WTC11 (cell line): ENCODE data around the gene ZNF747.

ENCODE experiments used
- ATF2 ChIP-seq: sonication (generic); formaldehyde crosslinking; IDR thresholded peaks from 2 replicates; pipeline ENCODE4 v1.8.1; 2022; ENCODE audit warnings: low read depth, missing genetic modification reagents, borderline replicate concordance
- CTCF ChIP-seq: fragments of 200-600 bp; IDR thresholded peaks from 2 replicates; pipeline ENCODE4 v1.8.0; 2022; ENCODE audit warnings: antibody characterized with exemption
- ETV6 ChIP-seq: sonication (generic); formaldehyde crosslinking; IDR thresholded peaks from 2 replicates; pipeline ENCODE4 v1.8.1; 2022; ENCODE audit warnings: mild to moderate bottlenecking, missing genetic modification reagents
- MAX ChIP-seq: sonication (generic); formaldehyde crosslinking; IDR thresholded peaks from 2 replicates; pipeline ENCODE4 v1.8.0; 2022; ENCODE audit warnings: mild to moderate bottlenecking, missing genetic modification reagents
- ZNF121 ChIP-seq: sonication (generic); formaldehyde crosslinking; IDR thresholded peaks from 2 replicates; pipeline ENCODE4 v1.8.0; 2023; ENCODE audit warnings: missing genetic modification reagents
- ZNF263 ChIP-seq: sonication (generic); formaldehyde crosslinking; IDR thresholded peaks from 2 replicates; pipeline ENCODE4 v1.8.1; 2022; ENCODE audit warnings: low read depth, mild to moderate bottlenecking, moderate library complexity, missing genetic modification reagents

GRCh38 chr16:30491229-30491628 is 43.4 kb downstream of the ZNF747 start:
- TF ChIP-seq ETV6 (CRISPR knock-in tag): no peak
- no peak for TF ChIP-seq MAX (CRISPR knock-in tag)
- no peak for TF ChIP-seq ZNF263
- TF ChIP-seq CTCF: no peak
- TF ChIP-seq ZNF121 (CRISPR knock-in tag): no peak
- TF ChIP-seq ATF2 (CRISPR knock-in tag): no peak
